Loucy (cell line): ENCODE results near the gene KANSL3.

ENCODE experiments used
- H2AFZ ChIP-seq: fragments of 200-600 bp; sonication (generic); 2 replicates; pipeline ENCODE4 v1.6.0; 2016; ENCODE audit warnings: antibody characterized with exemption, mild to moderate bottlenecking, low read length, moderate library complexity
- H3F3A ChIP-seq: fragments of 200-600 bp; 2 replicates; pipeline ENCODE4 v1.6.0; 2016; ENCODE audit warnings: antibody characterized with exemption, low read depth, mild to moderate bottlenecking
- H3K27me3 ChIP-seq: fragments of 200-600 bp; sonication (generic); 2 replicates; pipeline ENCODE4 v1.6.1; 2014; ENCODE audit warnings: low read length, mild to moderate bottlenecking; ENCODE audit not compliant: insufficient read depth, poor library complexity, severe bottlenecking
- H3K36me3 ChIP-seq: fragments of 200-600 bp; sonication (generic); 2 replicates; pipeline ENCODE4 v1.6.1; 2016; ENCODE audit warnings: low read length; ENCODE audit not compliant: insufficient read depth
- H3K4me1 ChIP-seq: fragments of 200-600 bp; sonication (generic); 2 replicates; pipeline ENCODE4 v1.5.1; 2014; ENCODE audit warnings: low read length, mild to moderate bottlenecking; ENCODE audit not compliant: insufficient read depth, poor library complexity, severe bottlenecking
- H3K4me2 ChIP-seq: fragments of 200-600 bp; sonication (generic); 2 replicates; pipeline ENCODE4 v1.6.0; 2014; ENCODE audit warnings: antibody characterized with exemption, low read length, low read depth, mild to moderate bottlenecking; ENCODE audit not compliant: poor library complexity, severe bottlenecking
- H3K4me3 ChIP-seq: fragments of 200-600 bp; sonication (generic); 2 replicates; pipeline ENCODE4 v1.5.1; 2014; ENCODE audit warnings: low read length, mild to moderate bottlenecking, mixed read lengths; ENCODE audit not compliant: poor library complexity, severe bottlenecking
- H3K79me2 ChIP-seq: fragments of 200-600 bp; sonication (generic); 2 replicates; pipeline ENCODE4 v1.6.1; 2014; ENCODE audit warnings: low read length; ENCODE audit not compliant: insufficient read depth
- H3K9ac ChIP-seq: fragments of 200-600 bp; sonication (generic); 2 replicates; pipeline ENCODE4 v1.6.0; 2014; ENCODE audit warnings: mild to moderate bottlenecking, low read depth, low read length, moderate library complexity; ENCODE audit not compliant: poor library complexity, severe bottlenecking
- H3K9me2 ChIP-seq: fragments of 200-600 bp; sonication (generic); replicated peaks from 2 replicates; pipeline ENCODE4 v1.6.1; 2016; ENCODE audit warnings: low read depth, low read length, mixed read lengths
- H3K9me3 ChIP-seq: fragments of 200-600 bp; sonication (generic); 2 replicates; pipeline ENCODE4 v1.6.1; 2014; ENCODE audit warnings: mild to moderate bottlenecking, antibody characterized with exemption, low read length, low read depth; ENCODE audit not compliant: insufficient read depth
- H4K20me1 ChIP-seq: fragments of 200-600 bp; sonication (generic); 2 replicates; pipeline ENCODE4 v1.6.0; 2014; ENCODE audit warnings: antibody characterized with exemption, low read length, mild to moderate bottlenecking; ENCODE audit not compliant: insufficient read depth, poor library complexity, severe bottlenecking
- EZH2phosphoT487 ChIP-seq: fragments of 200-600 bp; IDR thresholded peaks from 2 replicates; pipeline ENCODE4 v1.6.1; 2018; ENCODE audit warnings: antibody characterized with exemption, mild to moderate bottlenecking, moderate library complexity, borderline replicate concordance
- TF ChIP-seq, protein P1 (sequence below): fragments of 200-600 bp; sonication (generic); conservative IDR thresholded peaks from 2 replicates; pipeline ENCODE4 v1.5.1; 2014; ENCODE audit warnings: mild to moderate bottlenecking, antibody characterized with exemption, low read length

KANSL3 gene

DNA sequence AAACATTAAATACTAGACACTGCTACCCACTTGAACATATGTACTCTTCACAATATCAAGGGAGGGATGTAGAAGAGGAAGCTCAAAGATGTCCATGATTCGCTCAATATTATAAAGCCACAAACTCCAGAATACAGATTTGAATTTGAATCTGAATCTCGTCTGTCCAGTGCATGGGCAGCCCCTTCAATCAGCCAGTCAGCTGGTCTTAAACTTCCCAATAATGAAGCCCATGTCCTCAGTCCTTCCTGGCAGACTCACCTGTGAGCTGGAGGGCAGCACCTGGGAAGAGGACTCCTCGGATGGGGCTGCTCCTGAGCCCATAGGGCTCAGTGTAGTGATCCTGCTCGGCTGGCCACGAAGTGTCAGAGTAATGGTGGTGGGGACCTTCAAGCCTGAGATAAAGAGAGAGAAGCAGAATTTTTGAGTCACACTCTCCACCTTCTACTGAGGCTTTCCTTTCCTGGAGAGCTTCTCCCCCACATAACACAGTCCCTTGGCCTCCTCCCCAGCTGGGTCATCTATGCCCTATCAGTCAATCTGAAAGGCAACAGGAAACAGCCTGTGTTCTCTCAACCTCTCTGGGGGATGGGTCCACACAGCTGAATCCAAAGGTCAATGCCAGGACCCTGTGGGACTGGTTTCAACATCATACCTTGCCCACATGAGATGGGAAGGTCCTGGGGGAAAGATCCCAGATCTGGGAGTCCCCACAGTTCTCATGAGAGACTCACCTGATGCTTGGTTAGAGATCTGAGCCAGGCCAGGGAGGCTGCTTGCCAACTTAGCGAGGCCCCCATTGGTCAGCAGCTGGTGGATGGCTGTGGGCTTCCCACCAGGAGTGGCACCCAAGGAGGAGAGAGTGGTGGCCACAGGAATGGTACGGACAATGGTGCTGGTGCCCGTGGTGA is 36.5 kb downstream of the KANSL3 start:
- TF ChIP-seq, protein P1, sequence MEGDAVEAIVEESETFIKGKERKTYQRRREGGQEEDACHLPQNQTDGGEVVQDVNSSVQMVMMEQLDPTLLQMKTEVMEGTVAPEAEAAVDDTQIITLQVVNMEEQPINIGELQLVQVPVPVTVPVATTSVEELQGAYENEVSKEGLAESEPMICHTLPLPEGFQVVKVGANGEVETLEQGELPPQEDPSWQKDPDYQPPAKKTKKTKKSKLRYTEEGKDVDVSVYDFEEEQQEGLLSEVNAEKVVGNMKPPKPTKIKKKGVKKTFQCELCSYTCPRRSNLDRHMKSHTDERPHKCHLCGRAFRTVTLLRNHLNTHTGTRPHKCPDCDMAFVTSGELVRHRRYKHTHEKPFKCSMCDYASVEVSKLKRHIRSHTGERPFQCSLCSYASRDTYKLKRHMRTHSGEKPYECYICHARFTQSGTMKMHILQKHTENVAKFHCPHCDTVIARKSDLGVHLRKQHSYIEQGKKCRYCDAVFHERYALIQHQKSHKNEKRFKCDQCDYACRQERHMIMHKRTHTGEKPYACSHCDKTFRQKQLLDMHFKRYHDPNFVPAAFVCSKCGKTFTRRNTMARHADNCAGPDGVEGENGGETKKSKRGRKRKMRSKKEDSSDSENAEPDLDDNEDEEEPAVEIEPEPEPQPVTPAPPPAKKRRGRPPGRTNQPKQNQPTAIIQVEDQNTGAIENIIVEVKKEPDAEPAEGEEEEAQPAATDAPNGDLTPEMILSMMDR = no peak
- TF ChIP-seq EZH2phosphoT487 = no peak
- peaks cover 92% of the 10 kb centered on the region for H3K36me3 ChIP-seq
- peak overlapping the region; percentile 18 for H3K4me2 ChIP-seq
- H2AFZ ChIP-seq = no peak overlapping the region
- no peaks in the 10 kb centered on the region for H3F3A ChIP-seq
- H3K4me3 ChIP-seq = no peak overlapping the region
- H3K9me3 ChIP-seq = no peaks in the 10 kb centered on the region
- no peaks in the 10 kb centered on the region for H3K79me2 ChIP-seq
- no peaks in the 10 kb centered on the region for H3K4me1 ChIP-seq
- H3K9me2 ChIP-seq = no peaks in the 10 kb centered on the region
- no peak overlapping the region for H3K9ac ChIP-seq
- H3K27me3 ChIP-seq = no peaks in the 10 kb centered on the region
- H4K20me1 ChIP-seq = no peaks in the 10 kb centered on the region

DNA sequence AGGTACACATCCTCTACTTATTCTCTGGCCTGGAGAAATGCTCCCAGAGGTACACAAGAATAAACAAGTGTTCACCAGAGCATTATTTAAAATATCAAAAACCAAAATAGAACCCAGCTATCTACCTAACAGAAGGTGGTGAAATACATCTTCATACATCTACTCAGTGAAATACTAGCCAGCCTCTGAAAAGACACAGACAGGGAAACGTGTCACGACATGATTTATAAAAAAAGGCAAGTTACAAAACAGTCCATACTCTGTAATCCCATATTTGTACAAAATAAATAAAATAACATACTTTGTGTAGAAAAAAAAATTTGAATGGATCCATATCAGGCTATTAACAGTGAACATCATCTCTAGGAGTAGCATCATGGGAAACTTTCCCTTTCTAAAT is 38.2 kb downstream of the KANSL3 start:
- Histone ChIP-seq H3K79me2 (no peaks in the 10 kb centered on the region), H3K4me1 (peaks cover 4% of the 10 kb centered on the region), H3K9me3 (no peaks in the 10 kb centered on the region), H4K20me1 (no peaks in the 10 kb centered on the region), H3F3A (no peaks in the 10 kb centered on the region), H3K4me3 (no peak overlapping the region), H2AFZ (no peak overlapping the region), H3K27me3 (no peaks in the 10 kb centered on the region), H3K9me2 (no peaks in the 10 kb centered on the region), H3K4me2 (no peak overlapping the region), H3K36me3 (peaks cover 91% of the 10 kb centered on the region), H3K9ac (no peak overlapping the region)
- TF ChIP-seq, protein P1 = no peak
- no peak for TF ChIP-seq EZH2phosphoT487

DNA sequence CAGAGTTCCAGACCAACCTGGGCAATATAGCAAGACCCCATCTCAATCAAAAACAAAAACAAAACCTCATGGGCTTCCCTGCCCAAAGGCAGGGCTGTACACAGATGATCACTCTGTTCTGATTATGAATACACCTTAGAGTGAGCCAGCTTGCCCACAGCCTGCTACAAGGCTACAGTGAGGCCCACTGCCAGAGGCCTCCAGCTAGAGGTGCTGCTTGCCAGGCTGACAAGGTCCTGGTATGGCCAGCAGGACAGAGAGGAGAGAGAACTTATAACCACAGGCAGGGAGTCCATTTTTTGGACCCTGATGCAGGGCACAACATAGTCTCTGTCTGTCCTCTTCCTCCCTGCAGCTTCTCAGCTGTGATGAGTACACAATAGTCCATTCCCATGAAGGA is 41.5 kb downstream of the KANSL3 start:
- TF ChIP-seq EZH2phosphoT487 = no peak
- TF ChIP-seq, protein P1 = no peak
- H3K9me3 ChIP-seq = no peaks in the 10 kb centered on the region
- H3K4me3 ChIP-seq = no peak overlapping the region
- no peak overlapping the region for H2AFZ ChIP-seq
- H3K36me3 ChIP-seq = peaks cover 91% of the 10 kb centered on the region
- peaks cover 16% of the 10 kb centered on the region for H3K4me1 ChIP-seq
- H3K9ac ChIP-seq = no peak overlapping the region
- H3K9me2 ChIP-seq = no peaks in the 10 kb centered on the region
- no peaks in the 10 kb centered on the region for H3K27me3 ChIP-seq
- H4K20me1 ChIP-seq = no peaks in the 10 kb centered on the region
- H3K79me2 ChIP-seq = no peaks in the 10 kb centered on the region
- 0 out of 2 replicates have a peak, but pooled peaks cover 5% of the 10 kb centered on the region for H3F3A ChIP-seq
- no peak overlapping the region for H3K4me2 ChIP-seq
